K562 (cell line): Measurements from ENCODE around the gene CYP2A6. TPM values are rescaled to one million over a fixed set of nuclear protein-coding genes. Genes with fewer than 3 reads are reported as not detected.

ENCODE experiments used
- BHLHE40 ChIP-seq: IDR thresholded peaks from 2 replicates; pipeline ENCODE4 v1.6.1; 2011; ENCODE audit warnings: low read length, improper control_type of control experiment
- CREB3 ChIP-seq: fragments of 450-650 bp; conservative IDR thresholded peaks from 2 replicates; pipeline ENCODE4 v1.6.1; 2016; ENCODE audit warnings: missing genetic modification characterization, low read depth, mild to moderate bottlenecking, missing compliant biosample characterization, moderate library complexity
- CREB5 ChIP-seq: fragments of 250-450 bp; sonication (Bioruptor Pico); IDR thresholded peaks from 2 replicates; pipeline ENCODE4 v1.5.0; 2020; ENCODE audit warnings: mild to moderate bottlenecking
- HES1 ChIP-seq: fragments of 450-650 bp; IDR thresholded peaks from 2 replicates; pipeline ENCODE4 v1.6.1; 2016; ENCODE audit warnings: low read depth, mild to moderate bottlenecking, moderate library complexity
- KLF10 ChIP-seq: fragments of 250-450 bp; sonication (Bioruptor Pico); IDR thresholded peaks from 2 replicates; pipeline ENCODE4 v1.6.1; 2021; ENCODE audit warnings: matching md5 sums
- LEF1 ChIP-seq: fragments of 450-650 bp; IDR thresholded peaks from 2 replicates; pipeline ENCODE4 v1.6.1; 2016; ENCODE audit warnings: mild to moderate bottlenecking
- MXI1 ChIP-seq: IDR thresholded peaks from 2 replicates; pipeline ENCODE4 v1.6.1; 2011; ENCODE audit warnings: low read depth, mild to moderate bottlenecking, improper control_type of control experiment, low read length
- REST ChIP-seq, 2 experiments: fragments of 450-650 bp; formaldehyde crosslinking in 1 of 2; IDR thresholded peaks; 2 replicates each; pipeline versions ENCODE4 v1.4.0 to v1.6.1; 2014 to 2020; ENCODE audit warnings: mild to moderate bottlenecking in 2 of 2, borderline replicate concordance in 1 of 2, low read depth in 1 of 2
- SAFB2 ChIP-seq: fragments of 200-400 bp; formaldehyde crosslinking; IDR thresholded peaks from 2 replicates; pipeline ENCODE4 v1.6.1; 2018; ENCODE audit warnings: borderline replicate concordance, low read length, low read depth, moderate library complexity; ENCODE audit not compliant: severe bottlenecking
- SP2 ChIP-seq: IDR thresholded peaks from 2 replicates; pipeline ENCODE4 v1.6.1; 2011; ENCODE audit warnings: mild to moderate bottlenecking, low read depth, low read length, moderate library complexity; ENCODE audit not compliant: poor library complexity, severe bottlenecking; ENCODE audit errors: extremely low read depth
- SRF ChIP-seq, 2 experiments: fragments of 250-450, 450-650 bp in 1 of 2; sonication (Bioruptor Pico) in 1 of 2; sonication (generic) in 1 of 2; formaldehyde crosslinking; IDR thresholded peaks; 2 replicates each; pipeline versions ENCODE4 v1.5.0 to v1.5.1; 2020 to 2022; ENCODE audit warnings: mild to moderate bottlenecking in 1 of 2, missing genetic modification reagents in 1 of 2
- TCFL5 ChIP-seq: fragments of 250-450 bp; sonication (Bioruptor Pico); conservative IDR thresholded peaks from 2 replicates; pipeline ENCODE4 v1.6.1; 2021; ENCODE audit warnings: mild to moderate bottlenecking, moderate library complexity, matching md5 sums
- ZNF431 ChIP-seq: sonication (generic); formaldehyde crosslinking; IDR thresholded peaks from 2 replicates; pipeline ENCODE4 v1.8.0; 2022; ENCODE audit warnings: mild to moderate bottlenecking, missing genetic modification reagents
- polyA plus RNA-seq, 8 experiments: library from polyadenylated mRNA; depleted of rRNA in 4 of 8; stranded (reverse) in 5 of 8; unstranded in 3 of 8; fragments of >200 nt; fragmentation: Nextera tagmentation in 2 of 8; fragmentation: Illumina TruSeq in 1 of 8; extraction: Ambion mirVana in 2 of 8; extraction: Trizol in 1 of 8; gene quantifications; 2 replicates each; pipeline versions ENCODE4 v1.2.1 to v1.2.3, GENCODE V29; 2011 to 2014; ENCODE audit warnings: inconsistent platforms in 1 of 8, missing spikeins in 1 of 8
- total RNA-seq, 7 experiments: library from RNA; depleted of rRNA in 6 of 7; stranded (reverse); fragments of >200 nt in 6 of 7; fragmentation: Illumina TruSeq in 2 of 7; extraction: Trizol in 2 of 7; gene quantifications; 2 replicates each; pipeline versions ENCODE4 v1.2.1 to v1.2.3, GENCODE V29; 2011 to 2021; ENCODE audit warnings: low replicate concordance in 1 of 7
- TF ChIP-seq, protein P1 (sequence below): sonication (generic); formaldehyde crosslinking; IDR thresholded peaks from 2 replicates; pipeline ENCODE4 v1.8.0; 2022; ENCODE audit warnings: mild to moderate bottlenecking, missing genetic modification reagents

Gene CYP2A6
- total and polyA plus RNA-seq, 9 of the 15 experiments (the other 6 are each of a cell fraction or from before 2014, with no cell fraction given), result 0.31 TPM; not detected in 8

DNA sequence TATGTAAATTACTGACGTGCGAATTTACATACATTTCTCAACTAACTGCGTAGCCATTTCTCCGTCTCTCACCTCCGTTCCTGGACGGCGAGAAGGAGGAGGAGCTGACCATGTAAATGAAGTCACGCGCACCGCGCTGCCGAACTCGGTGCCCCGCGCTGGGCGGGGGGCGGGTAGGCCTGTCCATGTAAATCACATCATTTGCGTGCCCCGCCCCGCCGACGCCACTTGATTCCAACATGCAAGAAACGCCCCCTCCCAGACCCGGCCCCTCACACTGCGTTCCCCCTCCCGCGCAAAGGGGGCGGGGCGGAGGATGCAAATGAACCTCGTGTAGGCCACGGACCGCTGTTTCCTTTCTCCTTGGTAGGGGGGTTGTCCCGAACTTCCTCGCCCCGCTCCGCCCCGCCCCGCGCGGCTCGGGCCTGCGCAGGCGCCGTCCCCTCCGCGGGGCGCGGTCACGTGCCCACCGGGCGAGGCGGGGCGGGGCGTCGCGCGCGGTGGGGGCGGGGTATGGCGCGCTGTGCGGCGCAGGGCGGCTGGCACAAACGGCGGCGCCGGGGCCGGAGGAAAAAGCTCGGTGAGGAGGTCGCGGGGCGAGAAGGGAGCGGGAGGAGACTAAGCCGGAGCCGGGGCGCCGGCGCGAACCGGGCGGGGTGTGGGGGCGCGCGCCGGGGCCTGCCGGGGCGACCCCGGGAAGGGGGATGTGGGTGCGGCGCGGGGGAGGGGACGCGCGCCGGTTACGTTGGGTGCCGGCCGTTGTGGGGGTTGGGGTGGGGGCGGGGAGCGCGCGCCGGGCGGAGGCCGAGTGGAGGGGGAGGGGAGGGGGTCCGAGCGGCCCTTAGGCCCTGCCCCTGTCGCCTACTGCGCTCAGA, 51.3 kb downstream of the CYP2A6 start, which contains the start of gene EGLN2 (continued):
- TF ChIP-seq REST (IDR thresholded peaks at IDR 0.05; ENCODE audit: borderline replicate concordance) (peak; percentile 54), REST (CRISPR knock-in tag; IDR thresholded peaks at IDR 0.05; ENCODE audit: low read depth) (no peak), SRF (CRISPR knock-in tag; IDR thresholded peaks at IDR 0.05) (peak in 1 of 2 experiments; percentile 65; a peak in 2 of 4 replicates), MXI1 (peak; percentile 55), BHLHE40 (peak; percentile 89), HES1 (0 out of 2 replicates have a peak, but pooled peaks have one; percentile 41), SAFB2 (no peak), TCFL5 (no peak), LEF1 (0 out of 2 replicates have a peak, but pooled peaks have one; percentile 15), SP2 (no peak), CREB3 (tag) (no peak), ZNF431 (CRISPR knock-in tag) (no peak), KLF10 (CRISPR knock-in tag) (no peak), CREB5 (no peak)
- TF ChIP-seq, protein P1, sequence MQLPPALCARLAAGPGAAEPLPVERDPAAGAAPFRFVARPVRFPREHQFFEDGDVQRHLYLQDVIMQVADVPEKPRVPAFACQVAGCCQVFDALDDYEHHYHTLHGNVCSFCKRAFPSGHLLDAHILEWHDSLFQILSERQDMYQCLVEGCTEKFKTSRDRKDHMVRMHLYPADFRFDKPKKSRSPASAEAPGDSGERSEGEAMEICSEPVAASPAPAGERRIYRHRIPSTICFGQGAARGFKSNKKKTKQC (CRISPR knock-in tag), result no peak
